HG03442 (cell line): ENCODE measurements around the gene ANKRD37.
A peak's percentile ranks its signal among the peaks of the same experiment; 100 is the strongest.

Source experiments
- ATAC-seq: cut with Tn5 transposase; IDR thresholded peaks from one replicate; pipeline ENCODE4 v1.9.1; 2021; ENCODE audit warnings: mild to moderate bottlenecking, moderate library complexity; ENCODE audit not compliant: unreplicated experiment

Gene ANKRD37

DNA sequence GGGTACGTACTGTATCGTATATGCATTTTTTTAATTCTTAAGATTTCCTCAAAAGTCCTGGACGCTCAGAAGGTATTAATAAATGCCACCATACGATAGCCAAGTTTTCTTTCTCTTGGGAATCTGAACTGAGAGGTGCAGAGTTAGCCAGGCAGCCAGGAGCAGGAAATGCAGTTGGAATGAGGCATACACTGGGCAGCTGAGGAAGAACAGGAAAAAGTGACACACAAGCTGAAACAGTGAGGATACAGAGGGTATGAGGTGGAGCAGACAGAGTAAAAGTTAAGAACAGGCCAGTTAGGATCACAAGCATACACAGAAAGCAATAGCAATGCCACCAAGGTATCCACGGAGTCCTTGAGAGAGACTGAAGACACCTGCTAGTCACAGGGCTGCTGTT is 15.8 kb downstream of the ANKRD37 start:
- no peak for ATAC-seq

DNA sequence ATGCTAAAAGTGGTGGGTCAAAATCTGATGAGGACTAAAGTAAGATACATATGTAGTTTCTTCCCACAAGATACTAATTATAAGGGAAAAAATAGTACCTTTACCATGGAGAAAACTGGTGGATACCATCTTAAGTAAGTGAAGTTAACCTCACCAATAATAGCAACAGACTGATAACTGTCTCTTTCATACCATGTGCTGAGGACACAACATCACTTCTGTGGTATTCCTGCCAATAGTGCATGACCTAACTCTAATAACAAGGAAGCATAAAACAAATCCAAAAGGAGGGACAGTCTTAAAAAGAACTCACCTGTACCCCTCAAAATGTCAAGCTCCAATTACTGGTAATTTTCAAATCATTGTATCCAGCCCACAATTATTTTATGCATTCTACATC is 20.3 kb downstream of the ANKRD37 start:
- ATAC-seq, result no peak

DNA sequence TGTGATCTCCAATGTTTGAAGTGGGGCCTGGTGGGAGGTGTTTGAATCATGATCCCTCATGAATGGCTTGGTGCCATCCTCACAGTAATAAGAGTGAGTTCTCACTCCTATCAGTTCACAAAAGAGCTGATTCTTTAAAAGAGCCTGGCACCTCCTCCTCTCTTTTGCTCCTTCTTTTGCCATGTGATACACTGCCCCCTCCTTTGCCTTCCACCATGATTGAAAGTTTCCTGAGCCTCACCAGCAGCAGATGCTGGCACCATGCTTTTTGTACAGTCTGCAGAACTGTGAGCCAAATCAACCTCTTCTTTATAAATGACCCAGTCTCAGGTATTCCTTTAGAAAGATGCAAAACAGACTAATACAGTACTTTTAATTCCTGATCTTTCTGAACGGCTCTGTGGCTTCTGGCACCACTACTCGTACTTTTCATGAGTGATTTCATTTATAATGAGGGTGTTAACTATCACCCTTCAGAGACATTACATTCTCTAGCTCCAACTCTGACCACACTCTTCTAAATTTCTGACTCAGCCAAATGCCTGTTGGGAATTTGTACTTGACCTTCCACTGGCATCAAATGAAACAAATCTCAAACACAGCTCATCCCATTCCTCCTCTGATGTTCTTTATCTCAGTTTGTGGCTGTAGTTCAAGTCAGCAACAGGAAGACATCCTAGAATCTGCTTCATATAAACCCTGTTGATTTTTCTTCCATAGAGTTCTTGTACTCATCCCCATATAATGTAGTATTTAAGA is 24.9 kb downstream of the ANKRD37 start:
- ATAC-seq, result no peak

DNA sequence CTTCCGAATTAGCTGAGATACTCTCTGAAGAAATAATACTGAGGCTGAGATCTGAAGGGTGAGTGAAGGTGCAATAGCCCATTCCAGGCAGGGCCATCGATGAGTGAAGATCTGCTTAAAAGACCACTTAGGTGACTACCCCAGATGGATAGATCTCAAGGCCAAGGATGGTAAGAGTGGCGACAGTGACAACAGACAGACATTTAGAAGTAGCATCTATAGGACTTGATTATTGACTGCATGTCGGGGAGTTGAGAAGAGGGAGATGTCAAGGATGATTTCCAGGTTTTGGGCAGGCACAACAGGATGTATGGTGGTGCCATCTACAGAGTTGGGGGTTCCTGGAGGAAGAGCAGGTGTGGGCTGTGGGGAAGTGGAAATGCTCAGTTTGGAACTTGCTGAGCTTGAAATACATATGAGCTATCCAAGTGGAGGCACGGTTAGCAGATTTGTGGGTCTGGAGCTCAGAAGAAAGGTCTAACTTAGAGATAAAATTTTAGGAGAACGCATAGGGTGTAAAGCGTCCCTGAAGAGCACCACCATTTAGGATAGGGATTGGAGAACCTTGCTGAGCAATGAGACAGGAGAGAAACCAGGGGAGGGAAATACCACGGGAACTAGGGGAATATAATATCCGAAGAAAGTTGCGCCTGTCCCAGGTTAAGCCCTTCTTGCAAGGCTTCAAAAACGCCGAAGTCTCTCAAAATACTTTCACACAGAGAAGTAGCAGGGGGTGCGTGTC is 28.4 kb downstream of the ANKRD37 start:
- ATAC-seq, result no peak

DNA sequence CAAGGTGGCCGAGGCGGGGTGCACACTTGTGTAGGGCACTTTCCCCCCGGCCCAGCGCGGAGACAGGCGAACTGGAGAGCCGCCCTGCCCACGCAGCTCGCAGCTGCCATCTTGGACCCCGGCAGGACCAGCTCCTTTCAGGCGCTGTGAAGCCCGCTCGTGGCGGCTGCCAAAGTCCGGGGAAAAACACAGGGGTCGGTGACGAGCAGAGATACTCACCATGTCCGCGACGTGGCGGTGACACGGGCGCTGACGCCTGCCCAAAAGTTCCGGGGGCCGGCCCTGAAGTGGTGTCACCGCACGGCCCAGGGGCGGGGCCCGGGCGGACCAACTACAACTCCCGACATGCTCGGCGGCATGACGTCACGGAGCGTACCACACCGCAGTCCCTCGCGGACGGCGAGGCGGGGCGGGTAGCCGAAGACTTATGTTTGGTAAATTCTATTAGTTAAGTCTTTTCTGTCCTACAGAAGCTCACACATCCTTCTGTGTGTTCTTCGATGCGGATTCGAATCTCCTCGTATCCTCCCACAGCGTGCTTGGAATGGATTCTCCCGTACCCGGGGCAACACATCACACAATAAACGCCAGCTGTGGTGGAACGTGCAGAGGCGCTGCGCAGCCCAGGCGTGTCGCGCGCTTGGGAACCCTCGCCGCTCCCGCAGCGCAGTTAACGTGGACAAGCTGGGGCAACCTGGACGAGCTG is 29.2 kb downstream of the ANKRD37 start, which contains the start of gene UFSP2:
Gene UFSP2, minus strand, starts transcription at position 318 of the 706 bp plus-strand sequence. Its CDS starts 96 bp downstream, at position 222.
- peak; percentile 91 for ATAC-seq

DNA sequence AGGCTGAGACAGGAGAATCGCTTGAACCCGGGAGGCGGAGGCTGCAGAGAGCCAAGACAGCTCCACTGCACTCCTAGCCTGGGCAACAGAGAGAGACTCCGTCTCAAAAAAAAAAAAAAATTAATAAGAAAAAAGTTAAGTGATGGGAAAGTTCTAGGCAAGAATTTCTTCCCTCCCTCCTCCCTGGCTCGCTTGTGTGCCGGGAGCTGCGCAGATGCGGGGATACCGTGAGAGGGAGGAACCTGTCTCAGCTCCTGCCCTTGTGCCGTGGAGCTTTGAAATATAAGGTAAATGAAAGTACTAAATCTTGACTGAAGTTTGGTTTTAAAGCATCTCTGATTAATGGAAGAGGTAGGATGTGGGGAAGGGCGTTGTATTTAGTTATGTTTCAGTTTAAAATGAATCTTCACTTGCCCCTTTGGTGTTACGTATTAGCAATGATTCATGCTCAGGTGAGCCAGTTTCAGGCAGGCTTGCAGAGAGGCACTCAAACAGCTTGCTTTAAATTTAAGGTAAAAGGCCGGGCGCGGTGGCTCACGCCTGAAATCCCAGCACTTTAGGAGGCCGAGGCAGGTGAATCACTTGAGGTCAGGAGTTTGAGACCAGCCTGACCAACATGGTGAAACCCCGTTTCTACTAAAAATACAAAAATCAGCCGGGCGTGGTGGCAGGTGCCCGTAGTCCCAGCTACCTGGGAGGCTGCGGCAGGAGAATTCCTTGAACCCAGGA is 30.5 kb downstream of the ANKRD37 start:
- no peak for ATAC-seq

DNA sequence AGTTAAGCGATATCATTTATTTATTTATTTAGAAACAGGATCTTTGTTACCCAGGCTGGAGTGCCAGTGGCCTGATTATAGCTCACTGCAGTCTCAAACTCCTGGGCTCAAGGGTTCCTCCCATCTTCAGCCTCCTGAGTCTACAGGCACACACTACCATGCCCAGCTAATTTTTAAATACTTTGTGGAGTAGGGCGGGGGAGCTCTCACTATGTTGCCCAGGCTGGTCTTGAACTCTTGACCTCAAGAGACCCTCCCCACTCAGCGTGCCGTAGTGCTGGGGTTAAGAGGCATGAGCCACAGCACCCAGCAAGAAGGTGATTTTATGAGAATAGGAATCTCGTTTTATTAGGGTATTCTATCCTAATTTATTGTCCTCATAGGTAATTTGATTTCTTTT is 33.0 kb downstream of the ANKRD37 start:
- no peak for ATAC-seq

DNA sequence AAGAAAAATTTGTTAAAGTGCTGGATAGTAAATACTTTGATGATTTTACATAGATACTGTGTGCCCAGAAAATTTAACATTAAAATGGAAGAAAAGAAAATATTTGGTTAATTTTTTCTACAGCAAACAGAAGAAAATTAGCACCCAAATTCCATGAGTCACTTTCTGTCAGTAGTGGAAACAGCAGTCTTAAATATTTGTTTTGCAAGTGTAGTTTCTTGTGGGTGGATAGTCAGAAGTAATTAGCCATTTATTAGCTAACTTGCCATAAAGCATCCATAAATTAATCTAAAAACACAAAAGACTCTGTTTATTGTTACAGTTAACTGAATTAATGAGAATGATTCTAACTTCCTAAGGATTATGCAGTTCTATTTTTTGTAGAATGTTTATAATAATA is 38.8 kb downstream of the ANKRD37 start:
- no peak for ATAC-seq

DNA sequence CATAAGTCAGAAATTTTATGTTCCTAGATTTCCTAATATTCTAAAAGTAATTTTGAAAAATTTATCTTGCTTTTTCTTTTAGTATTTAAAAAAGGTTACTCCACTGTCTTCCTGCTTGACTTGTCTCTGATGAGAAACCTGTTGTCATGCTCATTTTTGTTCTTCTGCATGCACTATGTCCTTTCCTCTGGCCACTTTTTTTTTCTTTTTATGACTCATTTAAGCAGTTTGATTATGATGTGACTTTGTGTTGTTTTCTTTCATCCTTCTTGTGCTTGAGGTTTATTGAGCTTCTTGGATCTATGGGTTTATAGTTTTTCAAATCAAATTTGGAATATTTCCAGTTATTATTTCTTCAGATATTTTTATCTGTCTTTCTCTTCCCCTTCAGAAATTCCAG is 41.2 kb downstream of the ANKRD37 start:
- ATAC-seq, result peak; percentile 73

DNA sequence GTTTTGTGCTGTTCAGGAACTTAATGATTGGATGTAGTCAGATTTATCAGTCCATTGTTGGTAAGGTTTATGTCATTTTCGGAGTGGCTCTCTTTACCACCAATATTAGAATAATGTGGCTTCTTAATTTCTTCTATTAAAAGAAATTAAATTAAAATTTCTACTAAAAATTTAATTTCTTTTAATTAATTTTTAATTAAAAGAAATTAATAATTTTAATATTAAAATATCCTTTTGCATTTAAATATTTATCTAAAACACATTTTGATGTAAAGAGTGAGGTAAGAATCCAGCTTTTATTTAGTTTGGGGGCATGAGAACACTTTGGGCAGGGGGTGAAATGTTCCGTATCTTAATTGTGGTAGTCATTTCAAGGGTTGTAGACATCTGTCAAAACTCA is 44.8 kb downstream of the ANKRD37 start:
- no peak for ATAC-seq

DNA sequence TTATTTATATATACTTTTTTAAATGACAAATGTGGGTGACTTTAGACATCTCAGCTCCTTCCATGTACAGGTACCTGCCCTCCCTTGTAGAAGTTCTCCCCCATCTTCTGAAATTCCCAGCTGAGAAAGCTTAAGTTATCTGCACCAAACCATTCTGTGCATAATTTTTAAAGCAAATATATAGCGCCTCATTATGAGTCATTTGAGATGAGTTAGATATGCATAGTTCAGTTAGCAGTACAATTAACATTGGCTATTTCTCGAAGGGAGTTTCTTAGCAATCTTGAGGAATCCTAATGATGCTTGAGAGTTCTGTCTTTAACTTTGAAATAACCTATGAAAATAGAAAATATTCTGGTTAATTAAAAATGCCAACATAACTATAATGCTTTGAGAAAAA is 48.6 kb downstream of the ANKRD37 start:
- ATAC-seq, result no peak
